GM12878 (cell line): ENCODE data around the gene DOCK9. TPM values are rescaled to one million over a fixed set of nuclear protein-coding genes. Genes with fewer than 3 reads are reported as not detected.

Source experiments
- ATAC-seq: fragments of 200-7000 bp; cut with Tn5 transposase; 3 replicates; pipeline ENCODE4 v1.9.1; 2020; ENCODE audit warnings: mild to moderate bottlenecking, moderate library complexity
- BruUV-seq: library from RNA; stranded (reverse); fragments of 400-500 nt; replicated peaks from 2 replicates; lab custom pipeline; 2021; lab: Mats Ljungman, UMichigan
- CTCF ChIA-PET: fragments of 300-600 bp; sonication (Branson Sonifier 250); formaldehyde crosslinking; extraction: SDS; loops from one replicate; lab custom pipeline; 2021; ENCODE audit warnings: inconsistent platforms; lab: Yijun Ruan, JAX
- POLR2A ChIA-PET: fragments of 350-600 bp; formaldehyde crosslinking; extraction: SDS; loops from one replicate; lab custom pipeline; 2021; ENCODE audit warnings: inconsistent platforms; lab: Charles Lee
- RAD21 ChIA-PET: fragments of 300-600 bp; sonication (Branson Sonifier 250); formaldehyde crosslinking; loops from one replicate; lab custom pipeline; 2023; ENCODE audit warnings: antibody characterized with exemption; ENCODE audit not compliant: unreplicated experiment; lab: Charles Lee
- SMC1A ChIA-PET: fragments of 300-600 bp; sonication (Branson Sonifier 250); formaldehyde crosslinking; loops from one replicate; lab custom pipeline; 2023; ENCODE audit not compliant: unreplicated experiment, uncharacterized antibody; lab: Charles Lee
- DNase-seq: peaks from one replicate; pipeline ENCODE4 v3.0.0-alpha.2; 2011; ENCODE audit warnings: low read depth, low spot score
- FAIRE-seq: peaks from 3 replicates; lab custom pipeline; 2011; peaks lifted over from hg19 to GRCh38; lab: Jason Lieb, UNC
- H2AFZ ChIP-seq: 2 replicates; pipeline ENCODE4 v1.6.0; 2011; ENCODE audit warnings: low read depth, low read length, control low read depth; ENCODE audit not compliant: control insufficient read depth
- H3K27ac ChIP-seq: 2 replicates; pipeline ENCODE4 v1.5.1; 2011; ENCODE audit warnings: control low read depth; ENCODE audit not compliant: control insufficient read depth, insufficient read depth
- H3K27me3 ChIP-seq, 2 experiments: replicated peaks in 1 of 2; 2 replicates each; pipeline versions ENCODE4 v1.6.0 to v1.6.1; 2011; ENCODE audit warnings: low read length in 1 of 2; ENCODE audit not compliant: control insufficient read depth in 2 of 2, insufficient read depth in 2 of 2
- H3K36me3 ChIP-seq, 2 experiments: 2 replicates each; pipeline ENCODE4 v1.5.1; 2011; ENCODE audit warnings: low read length in 1 of 2; ENCODE audit not compliant: control insufficient read depth in 2 of 2, insufficient read depth in 2 of 2
- H3K4me1 ChIP-seq: 2 replicates; pipeline ENCODE4 v1.6.1; 2011; ENCODE audit warnings: mild to moderate bottlenecking, low read length, moderate library complexity, mixed read lengths; ENCODE audit not compliant: control insufficient read depth, insufficient read depth
- H3K4me2 ChIP-seq: 2 replicates; pipeline ENCODE4 v1.6.0; 2011; ENCODE audit warnings: control low read depth; ENCODE audit not compliant: control insufficient read depth, insufficient read depth
- H3K4me3 ChIP-seq: fragments of 200-600 bp; sonication (generic); 2 replicates; pipeline ENCODE4 v1.5.1; 2016
- H3K79me2 ChIP-seq: 2 replicates; pipeline ENCODE4 v1.6.0; 2011; ENCODE audit warnings: low read length; ENCODE audit not compliant: control insufficient read depth, insufficient read depth
- H3K9ac ChIP-seq: 2 replicates; pipeline ENCODE4 v1.8.0; 2011; ENCODE audit warnings: low read length, control low read depth, mixed read lengths; ENCODE audit not compliant: control insufficient read depth, insufficient read depth
- H3K9me3 ChIP-seq: replicated peaks from 3 replicates; pipeline ENCODE4 v1.5.1; 2011; ENCODE audit warnings: mild to moderate bottlenecking, low read length; ENCODE audit not compliant: control insufficient read depth, insufficient read depth
- H4K20me1 ChIP-seq: 2 replicates; pipeline ENCODE4 v1.6.0; 2011; ENCODE audit not compliant: control insufficient read depth, insufficient read depth
- IRF4 ChIP-seq: IDR thresholded peaks from 2 replicates; pipeline ENCODE4 v1.6.1; 2011; ENCODE audit warnings: low read depth, low read length
- MYC ChIP-seq: IDR thresholded peaks from 2 replicates; pipeline ENCODE4 v1.6.1; 2011; ENCODE audit warnings: mild to moderate bottlenecking, low read length, moderate library complexity, inconsistent platforms; ENCODE audit not compliant: insufficient read depth, insufficient replicate concordance, insufficient read length, severe bottlenecking
- PAX5 ChIP-seq: IDR thresholded peaks from 2 replicates; pipeline ENCODE4 v1.6.1; 2011; ENCODE audit warnings: low read depth, low read length, borderline replicate concordance
- YY1 ChIP-seq: IDR thresholded peaks from 2 replicates; pipeline ENCODE4 v1.6.1; 2011; ENCODE audit warnings: low read depth, mild to moderate bottlenecking, low read length
- ZBED1 ChIP-seq: IDR thresholded peaks from 2 replicates; pipeline ENCODE4 v1.6.1; 2016; ENCODE audit warnings: borderline replicate concordance
- WGBS: methylation state at CpG from one replicate; pipeline ENCODE4 v1.1.6; 2016; ENCODE audit warnings: low lambda C conversion rate; ENCODE audit not compliant: insufficient replicate concordance, insufficient coverage; ENCODE audit errors: missing lambda C conversion rate; 5-methylcytosine and 5-hydroxymethylcytosine counted together
- in situ Hi-C: fragments of 300-500 bp; cut with MboI; formaldehyde crosslinking; loops from 9 replicates; pipeline ENCODE4 v1.14.3; 2018; ENCODE audit warnings: mixed read lengths
- intact Hi-C: fragments of 100-400 bp; cut with micrococcal nuclease; formaldehyde crosslinking; loops from one replicate; pipeline ENCODE4 v1.14.2; 2022; ENCODE audit not compliant: unreplicated experiment
- polyA plus RNA-seq, 11 experiments: library from polyadenylated mRNA; depleted of rRNA in 4 of 11; unstranded in 6 of 11; stranded (reverse) in 5 of 11; fragments of >200 nt; fragmentation: Nextera tagmentation in 4 of 11; fragmentation: Illumina TruSeq in 1 of 11; extraction: Ambion mirVana in 4 of 11; extraction: Trizol in 1 of 11; gene quantifications; 1 replicate in 1 of 11; 2 replicates in 10 of 11; pipeline versions ENCODE4 v1.2.1 to v1.2.3, GENCODE V29; 2011 to 2016; ENCODE audit warnings: inconsistent platforms in 2 of 11, missing spikeins in 2 of 11, low read depth in 1 of 11
- total RNA-seq, 4 experiments: library from RNA; depleted of rRNA in 3 of 4; stranded (reverse); fragments of >200 nt in 3 of 4; fragmentation: Illumina TruSeq in 1 of 4; extraction: Trizol in 1 of 4; gene quantifications; 2 replicates each; pipeline versions ENCODE4 v1.2.1 to v1.2.3, GENCODE V29; 2013 to 2021
- TF ChIP-seq, protein P1 (sequence below): fragments of 450-650 bp; IDR thresholded peaks from 2 replicates; pipeline ENCODE4 v1.6.1; 2018; ENCODE audit warnings: borderline replicate concordance, mild to moderate bottlenecking; ENCODE audit not compliant: partially characterized antibody
- TF ChIP-seq, protein P2 (sequence below): IDR thresholded peaks from 2 replicates; pipeline ENCODE4 v1.6.1; 2012; ENCODE audit warnings: low read depth, low read length, improper control_type of control experiment
- TF ChIP-seq, protein P3 (sequence below): fragments of 450-650 bp; IDR thresholded peaks from 2 replicates; pipeline ENCODE4 v1.6.1; 2016; ENCODE audit warnings: mild to moderate bottlenecking
- TF ChIP-seq, protein P4 (sequence below): fragments of 450-650 bp; conservative IDR thresholded peaks from 2 replicates; pipeline ENCODE4 v1.6.1; 2017; ENCODE audit warnings: mild to moderate bottlenecking, moderate library complexity

Gene DOCK9
- total and polyA plus RNA-seq, 10 of the 15 experiments (the other 5 are each of a cell fraction or from before 2014, with no cell fraction given): 0.09 to 2.9 (median 0.74) TPM

DNA sequence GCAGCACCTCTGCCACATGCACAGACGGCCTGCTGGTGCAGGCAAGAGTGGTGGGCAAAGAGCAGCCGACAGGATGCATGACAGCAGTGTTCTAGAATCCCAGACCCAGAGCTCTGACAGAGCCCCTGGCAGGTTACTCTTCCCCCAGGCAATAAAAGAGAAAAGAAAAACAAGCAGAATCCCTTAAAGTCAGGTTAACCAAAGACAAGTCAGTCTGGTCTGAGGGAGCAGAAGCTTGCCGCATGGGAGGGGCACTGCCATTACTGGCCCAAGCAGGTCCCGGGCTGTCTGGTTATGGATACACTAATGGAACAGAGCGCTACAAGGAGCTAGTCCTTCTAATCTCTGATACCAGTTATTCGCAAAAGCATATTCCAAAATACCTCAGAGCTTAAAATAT lies 36.1 kb upstream of the DOCK9 start:
- H3K27ac ChIP-seq: no peak overlapping the region
- in situ Hi-C loops: no loop called here
- FAIRE-seq (no peak), ATAC-seq (no peak), DNase-seq (no peak)
- H3K36me3 ChIP-seq: no peaks in the 10 kb centered on the region
- no peaks in the 10 kb centered on the region for H3K27me3 ChIP-seq
- H3K4me2 ChIP-seq: no peak overlapping the region
- BruUV-seq: no TSS peak
- no peaks in the 10 kb centered on the region for H3K9me3 ChIP-seq
- H3K79me2 ChIP-seq: no peaks in the 10 kb centered on the region
- ChIA-PET CTCF (no interaction called here), POLR2A (no interaction called here), SMC1A (no interaction called here), RAD21 (no interaction called here)
- TF ChIP-seq, protein P1, sequence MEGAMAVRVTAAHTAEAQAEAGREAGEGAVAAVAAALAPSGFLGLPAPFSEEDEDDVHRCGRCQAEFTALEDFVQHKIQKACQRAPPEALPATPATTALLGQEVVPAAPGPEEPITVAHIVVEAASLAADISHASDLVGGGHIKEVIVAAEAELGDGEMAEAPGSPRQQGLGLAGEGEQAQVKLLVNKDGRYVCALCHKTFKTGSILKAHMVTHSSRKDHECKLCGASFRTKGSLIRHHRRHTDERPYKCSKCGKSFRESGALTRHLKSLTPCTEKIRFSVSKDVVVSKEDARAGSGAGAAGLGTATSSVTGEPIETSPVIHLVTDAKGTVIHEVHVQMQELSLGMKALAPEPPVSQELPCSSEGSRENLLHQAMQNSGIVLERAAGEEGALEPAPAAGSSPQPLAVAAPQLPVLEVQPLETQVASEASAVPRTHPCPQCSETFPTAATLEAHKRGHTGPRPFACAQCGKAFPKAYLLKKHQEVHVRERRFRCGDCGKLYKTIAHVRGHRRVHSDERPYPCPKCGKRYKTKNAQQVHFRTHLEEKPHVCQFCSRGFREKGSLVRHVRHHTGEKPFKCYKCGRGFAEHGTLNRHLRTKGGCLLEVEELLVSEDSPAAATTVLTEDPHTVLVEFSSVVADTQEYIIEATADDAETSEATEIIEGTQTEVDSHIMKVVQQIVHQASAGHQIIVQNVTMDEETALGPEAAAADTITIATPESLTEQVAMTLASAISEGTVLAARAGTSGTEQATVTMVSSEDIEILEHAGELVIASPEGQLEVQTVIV: no peak
- no peak for TF ChIP-seq ZBED1
- TF ChIP-seq YY1: no peak
- TF ChIP-seq, protein P2, sequence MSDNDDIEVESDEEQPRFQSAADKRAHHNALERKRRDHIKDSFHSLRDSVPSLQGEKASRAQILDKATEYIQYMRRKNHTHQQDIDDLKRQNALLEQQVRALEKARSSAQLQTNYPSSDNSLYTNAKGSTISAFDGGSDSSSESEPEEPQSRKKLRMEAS: no peak
- TF ChIP-seq, protein P3, sequence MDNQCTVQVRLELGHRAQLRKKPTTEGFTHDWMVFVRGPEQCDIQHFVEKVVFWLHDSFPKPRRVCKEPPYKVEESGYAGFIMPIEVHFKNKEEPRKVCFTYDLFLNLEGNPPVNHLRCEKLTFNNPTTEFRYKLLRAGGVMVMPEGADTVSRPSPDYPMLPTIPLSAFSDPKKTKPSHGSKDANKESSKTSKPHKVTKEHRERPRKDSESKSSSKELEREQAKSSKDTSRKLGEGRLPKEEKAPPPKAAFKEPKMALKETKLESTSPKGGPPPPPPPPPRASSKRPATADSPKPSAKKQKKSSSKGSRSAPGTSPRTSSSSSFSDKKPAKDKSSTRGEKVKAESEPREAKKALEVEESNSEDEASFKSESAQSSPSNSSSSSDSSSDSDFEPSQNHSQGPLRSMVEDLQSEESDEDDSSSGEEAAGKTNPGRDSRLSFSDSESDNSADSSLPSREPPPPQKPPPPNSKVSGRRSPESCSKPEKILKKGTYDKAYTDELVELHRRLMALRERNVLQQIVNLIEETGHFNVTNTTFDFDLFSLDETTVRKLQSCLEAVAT: no peak
- TF ChIP-seq PAX5: no peak
- no peak for TF ChIP-seq IRF4
- TF ChIP-seq, protein P4, sequence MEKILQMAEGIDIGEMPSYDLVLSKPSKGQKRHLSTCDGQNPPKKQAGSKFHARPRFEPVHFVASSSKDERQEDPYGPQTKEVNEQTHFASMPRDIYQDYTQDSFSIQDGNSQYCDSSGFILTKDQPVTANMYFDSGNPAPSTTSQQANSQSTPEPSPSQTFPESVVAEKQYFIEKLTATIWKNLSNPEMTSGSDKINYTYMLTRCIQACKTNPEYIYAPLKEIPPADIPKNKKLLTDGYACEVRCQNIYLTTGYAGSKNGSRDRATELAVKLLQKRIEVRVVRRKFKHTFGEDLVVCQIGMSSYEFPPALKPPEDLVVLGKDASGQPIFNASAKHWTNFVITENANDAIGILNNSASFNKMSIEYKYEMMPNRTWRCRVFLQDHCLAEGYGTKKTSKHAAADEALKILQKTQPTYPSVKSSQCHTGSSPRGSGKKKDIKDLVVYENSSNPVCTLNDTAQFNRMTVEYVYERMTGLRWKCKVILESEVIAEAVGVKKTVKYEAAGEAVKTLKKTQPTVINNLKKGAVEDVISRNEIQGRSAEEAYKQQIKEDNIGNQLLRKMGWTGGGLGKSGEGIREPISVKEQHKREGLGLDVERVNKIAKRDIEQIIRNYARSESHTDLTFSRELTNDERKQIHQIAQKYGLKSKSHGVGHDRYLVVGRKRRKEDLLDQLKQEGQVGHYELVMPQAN: no peak
- TF ChIP-seq MYC: no peak
- H2AFZ ChIP-seq: no peak overlapping the region
- H3K4me3 ChIP-seq: no peak overlapping the region
- intact Hi-C loops: no loop called here
- H3K9ac ChIP-seq: no peak overlapping the region
- no peaks in the 10 kb centered on the region for H3K4me1 ChIP-seq
- no peaks in the 10 kb centered on the region for H4K20me1 ChIP-seq
- 39% methylated on average over 6 of the region's 6 CpGs for WGBS
